Measurements from ENCODE around the gene FANCI.
A peak's percentile ranks its signal among the peaks of the same experiment; 100 is the strongest.

FANCI gene

GRCh38 chr15:89308236-89308635 lies 64.5 kb downstream of the FANCI start:
- no peak for DNase-seq

- no peak for DNase-seq
Observed at GRCh38 chr15:89309993-89310392, 66.2 kb downstream of the FANCI start.

- no peak for DNase-seq
Observed at GRCh38 chr15:89315375-89315929, 71.7 kb downstream of the FANCI start.

- no peak for DNase-seq
Observed at GRCh38 chr15:89316504-89316903, 72.7 kb downstream of the FANCI start.

- DNase-seq = no peak
Observed at GRCh38 chr15:89317186-89317720, 73.5 kb downstream of the FANCI start.

GRCh38 chr15:89319678-89320077 lies 75.9 kb downstream of the FANCI start:
- DNase-seq = no peak

GRCh38 chr15:89320200-89320599 lies 76.4 kb downstream of the FANCI start:
- DNase-seq = no peak

- DNase-seq = no peak
Observed at GRCh38 chr15:89321521-89322410, 78.0 kb downstream of the FANCI start.

GRCh38 chr15:89322822-89323221 lies 79.0 kb downstream of the FANCI start:
- no peak for DNase-seq

- DNase-seq = no peak
Observed at GRCh38 chr15:89323825-89324224, 80.0 kb downstream of the FANCI start.

GRCh38 chr15:89325039-89325803 lies 81.4 kb downstream of the FANCI start:
- DNase-seq = no peak

- no peak for DNase-seq
Observed at GRCh38 chr15:89326316-89326715, 82.5 kb downstream of the FANCI start.

GRCh38 chr15:89327113-89327512 lies 83.3 kb downstream of the FANCI start:
- no peak for DNase-seq

GRCh38 chr15:89328398-89329254 lies 84.8 kb downstream of the FANCI start:
- no peak for DNase-seq

- no peak for DNase-seq
Observed at GRCh38 chr15:89329329-89330084, 85.7 kb downstream of the FANCI start.

- no peak for DNase-seq
Observed at GRCh38 chr15:89330119-89330518, 86.3 kb downstream of the FANCI start.

GRCh38 chr15:89330881-89331595 lies 87.3 kb downstream of the FANCI start:
- DNase-seq = no peak

- DNase-seq = peak; percentile 32
Observed at GRCh38 chr15:89332446-89332845, 88.7 kb downstream of the FANCI start.

GRCh38 chr15:89333011-89333860 lies 89.5 kb downstream of the FANCI start:
- no peak for DNase-seq

GRCh38 chr15:89333959-89334509 lies 90.3 kb downstream of the FANCI start:
- no peak for DNase-seq

Measured in COR-L47 (cell line).